Chondrocyte (in vitro differentiated cells): Measurements from ENCODE around the gene SAMSN1. TPM values are rescaled to one million over a fixed set of nuclear protein-coding genes. Genes with fewer than 3 reads are reported as not detected.
"Not testable (repeated sequence)": the region's sequence is repeated elsewhere in the genome, so short reads cannot be mapped to it uniquely, and the experiment has no call there.

Experiments
- DNase-seq: peaks from one replicate; pipeline ENCODE4 v3.0.0; 2021; ENCODE audit warnings: mixed read lengths, low spot score
- H3K27ac Mint-ChIP-seq: one replicate; pipeline ENCODE4 v1.8.0; 2021; ENCODE audit warnings: mild to moderate bottlenecking, moderate library complexity, mixed read lengths; ENCODE audit not compliant: unreplicated experiment
- H3K27me3 Mint-ChIP-seq: 2 replicates; pipeline ENCODE4 v1.8.0; 2021; ENCODE audit warnings: low read depth, mixed read lengths
- H3K36me3 Mint-ChIP-seq: 2 replicates; pipeline ENCODE4 v1.8.0; 2021; ENCODE audit warnings: low read depth, mixed read lengths
- H3K4me1 Mint-ChIP-seq: 2 replicates; pipeline ENCODE4 v1.8.0; 2021; ENCODE audit warnings: low read depth, mild to moderate bottlenecking, mixed read lengths
- H3K4me3 Mint-ChIP-seq: one replicate; pipeline ENCODE4 v1.8.0; 2021; ENCODE audit warnings: mild to moderate bottlenecking, moderate library complexity, mixed read lengths; ENCODE audit not compliant: unreplicated experiment
- H3K9me3 Mint-ChIP-seq: 2 replicates; pipeline ENCODE4 v1.8.0; 2021; ENCODE audit warnings: low read depth, mixed read lengths
- total RNA-seq: library from RNA; stranded (reverse); gene quantifications from 3 replicates; pipeline ENCODE4 v1.2.1, GENCODE V29; 2021
- TF ChIP-seq, protein P1 (sequence below): fragments of 200-600 bp; sonication (generic); IDR thresholded peaks from 2 replicates; pipeline ENCODE4 v1.5.0; 2021; ENCODE audit warnings: antibody characterized with exemption, mild to moderate bottlenecking, moderate library complexity

The SAMSN1 gene
- total RNA-seq, 1 donor from 2014 or later: not detected

DNA sequence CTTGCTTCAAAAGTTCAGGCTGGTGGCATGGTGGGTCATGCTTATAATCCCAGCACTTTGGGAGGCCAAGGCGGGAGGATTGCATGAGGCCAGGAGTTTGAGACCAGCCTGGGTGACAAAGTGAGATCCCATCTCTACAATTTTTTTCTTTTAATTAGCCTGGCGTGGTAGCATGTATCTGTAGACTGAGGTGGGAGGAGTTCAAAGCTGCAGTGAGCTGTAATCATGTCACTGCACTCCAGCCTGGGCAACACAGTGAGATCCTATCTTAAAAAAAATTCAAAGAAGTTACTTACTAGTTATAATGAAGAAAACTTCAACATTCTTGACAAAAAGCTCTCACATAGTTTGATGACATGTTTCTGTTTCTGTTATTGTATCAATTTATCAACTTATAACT, 45.2 kb downstream of the SAMSN1 start:
- TF ChIP-seq, protein P1, sequence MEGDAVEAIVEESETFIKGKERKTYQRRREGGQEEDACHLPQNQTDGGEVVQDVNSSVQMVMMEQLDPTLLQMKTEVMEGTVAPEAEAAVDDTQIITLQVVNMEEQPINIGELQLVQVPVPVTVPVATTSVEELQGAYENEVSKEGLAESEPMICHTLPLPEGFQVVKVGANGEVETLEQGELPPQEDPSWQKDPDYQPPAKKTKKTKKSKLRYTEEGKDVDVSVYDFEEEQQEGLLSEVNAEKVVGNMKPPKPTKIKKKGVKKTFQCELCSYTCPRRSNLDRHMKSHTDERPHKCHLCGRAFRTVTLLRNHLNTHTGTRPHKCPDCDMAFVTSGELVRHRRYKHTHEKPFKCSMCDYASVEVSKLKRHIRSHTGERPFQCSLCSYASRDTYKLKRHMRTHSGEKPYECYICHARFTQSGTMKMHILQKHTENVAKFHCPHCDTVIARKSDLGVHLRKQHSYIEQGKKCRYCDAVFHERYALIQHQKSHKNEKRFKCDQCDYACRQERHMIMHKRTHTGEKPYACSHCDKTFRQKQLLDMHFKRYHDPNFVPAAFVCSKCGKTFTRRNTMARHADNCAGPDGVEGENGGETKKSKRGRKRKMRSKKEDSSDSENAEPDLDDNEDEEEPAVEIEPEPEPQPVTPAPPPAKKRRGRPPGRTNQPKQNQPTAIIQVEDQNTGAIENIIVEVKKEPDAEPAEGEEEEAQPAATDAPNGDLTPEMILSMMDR: no peak
- DNase-seq: no peak
- H3K4me3 Mint-ChIP-seq: no peak overlapping the region
- no peaks in the 10 kb centered on the region for H3K36me3 Mint-ChIP-seq
- no peaks in the 10 kb centered on the region for H3K27me3 Mint-ChIP-seq
- H3K9me3 Mint-ChIP-seq: peaks cover 9% of the 10 kb centered on the region
- no peaks in the 10 kb centered on the region for H3K4me1 Mint-ChIP-seq
- no peak overlapping the region for H3K27ac Mint-ChIP-seq

DNA sequence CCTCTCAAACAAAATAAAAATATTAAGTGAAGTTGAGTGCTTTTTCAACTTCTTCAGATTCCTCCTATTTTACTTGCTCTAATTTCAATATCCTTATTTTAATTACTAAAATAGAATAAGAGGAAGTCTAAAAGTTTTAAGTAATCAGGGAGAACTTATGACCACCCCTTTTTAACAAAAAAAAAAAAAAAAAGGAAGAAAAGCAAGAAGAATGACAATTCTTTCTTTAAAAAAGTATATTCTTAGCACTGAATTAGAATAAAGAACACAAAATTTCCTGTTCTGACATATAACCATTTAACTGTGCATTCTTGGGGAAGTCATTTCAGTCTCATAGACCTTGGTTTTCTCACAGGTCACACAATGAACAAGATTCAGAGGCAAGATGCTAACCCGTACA, 46.8 kb downstream of the SAMSN1 start:
- H3K27ac Mint-ChIP-seq: no peak overlapping the region
- no peaks in the 10 kb centered on the region for H3K27me3 Mint-ChIP-seq
- H3K4me1 Mint-ChIP-seq: no peaks in the 10 kb centered on the region
- no peaks in the 10 kb centered on the region for H3K36me3 Mint-ChIP-seq
- TF ChIP-seq, protein P1: no peak
- DNase-seq: no peak
- no peak overlapping the region for H3K4me3 Mint-ChIP-seq
- peaks cover 5% of the 10 kb centered on the region for H3K9me3 Mint-ChIP-seq

DNA sequence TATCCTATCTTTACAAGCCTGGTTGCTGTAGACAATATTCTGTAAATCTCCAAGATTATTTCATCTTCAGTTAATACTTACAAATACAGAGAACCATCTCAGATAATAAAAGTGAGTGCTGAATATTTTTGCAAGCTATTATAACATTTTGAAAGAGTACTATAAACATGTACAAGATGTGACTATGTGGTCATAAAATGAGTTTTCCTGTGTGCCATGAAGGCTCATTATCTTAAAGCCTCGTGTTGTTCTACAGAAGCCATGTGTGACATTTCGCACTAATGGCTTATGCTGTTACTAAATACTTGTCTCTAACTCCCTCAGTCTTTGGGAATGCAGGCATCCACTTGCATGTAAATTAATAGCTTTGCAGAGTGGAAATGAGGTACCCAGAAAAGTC, 48.3 kb downstream of the SAMSN1 start:
- no peaks in the 10 kb centered on the region for H3K4me1 Mint-ChIP-seq
- H3K9me3 Mint-ChIP-seq: peaks cover 3% of the 10 kb centered on the region
- H3K36me3 Mint-ChIP-seq: no peaks in the 10 kb centered on the region
- no peak overlapping the region for H3K4me3 Mint-ChIP-seq
- TF ChIP-seq, protein P1: no peak
- no peaks in the 10 kb centered on the region for H3K27me3 Mint-ChIP-seq
- no peak for DNase-seq
- H3K27ac Mint-ChIP-seq: no peak overlapping the region

DNA sequence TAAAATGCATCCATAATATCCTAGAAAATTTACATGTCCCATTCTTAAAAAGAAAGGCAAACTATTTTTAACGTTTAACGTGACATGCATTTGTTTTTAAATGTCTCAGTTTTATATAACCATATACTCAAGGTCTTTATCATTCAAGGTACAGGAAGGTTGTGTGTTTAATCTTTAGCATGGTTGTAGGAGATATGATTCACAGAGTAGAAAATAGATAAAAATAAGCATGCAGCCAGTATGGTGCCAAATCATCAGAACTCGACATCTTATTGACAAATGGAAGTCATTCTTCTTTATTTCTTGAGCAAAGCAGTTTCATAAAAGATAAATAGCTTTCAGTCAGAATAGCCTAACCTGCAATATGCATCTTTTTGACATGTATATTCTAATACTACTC, 51.0 kb downstream of the SAMSN1 start:
- TF ChIP-seq, protein P1: no peak
- no peaks in the 10 kb centered on the region for H3K4me1 Mint-ChIP-seq
- no peak for DNase-seq
- no peak overlapping the region for H3K27ac Mint-ChIP-seq
- no peak overlapping the region for H3K4me3 Mint-ChIP-seq
- H3K9me3 Mint-ChIP-seq: peaks cover 3% of the 10 kb centered on the region
- no peaks in the 10 kb centered on the region for H3K27me3 Mint-ChIP-seq
- H3K36me3 Mint-ChIP-seq: no peaks in the 10 kb centered on the region

DNA sequence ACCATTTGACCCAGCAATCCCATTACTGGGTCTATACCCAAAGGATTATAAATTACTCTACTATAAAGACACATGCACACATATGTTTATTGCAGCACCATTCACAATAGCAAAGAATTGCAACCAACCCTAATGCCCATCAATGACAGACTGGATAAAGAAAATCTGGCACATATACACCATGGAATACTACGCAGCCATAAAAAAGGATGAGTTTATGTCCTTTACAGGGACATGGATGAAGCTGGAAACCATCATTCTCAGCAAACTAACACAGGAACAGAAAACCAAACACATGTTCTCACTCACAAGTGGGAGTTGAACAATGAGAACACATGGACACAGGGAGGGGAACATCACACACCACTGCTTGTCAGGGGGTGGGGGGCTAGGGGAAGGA, 51.9 kb downstream of the SAMSN1 start:
- not testable (repeated sequence) for H3K36me3 Mint-ChIP-seq, DNase-seq, H3K27ac Mint-ChIP-seq, H3K27me3 Mint-ChIP-seq, H3K4me3 Mint-ChIP-seq, H3K4me1 Mint-ChIP-seq, H3K9me3 Mint-ChIP-seq

DNA sequence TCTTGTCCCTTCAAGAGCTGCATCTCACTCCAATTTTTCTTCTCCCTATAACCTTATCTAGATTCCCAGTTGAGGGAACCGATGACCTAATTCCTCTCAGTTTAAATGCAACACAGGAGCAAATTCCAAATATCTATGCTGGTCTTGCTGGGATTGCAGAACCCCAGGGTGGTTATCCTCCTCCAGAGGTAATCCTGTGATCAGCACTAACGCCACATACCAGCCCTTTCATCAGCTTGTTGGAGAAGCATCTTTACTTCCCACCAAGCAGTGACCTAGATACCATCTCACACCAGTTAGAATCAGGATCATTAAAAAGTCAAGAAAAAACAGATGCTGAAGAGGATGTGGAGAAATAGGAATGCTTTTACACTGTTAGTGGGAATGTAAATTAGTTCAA, 52.4 kb downstream of the SAMSN1 start:
- Mint-ChIP-seq H3K27me3 (no peaks in the 10 kb centered on the region), H3K9me3 (peaks cover 3% of the 10 kb centered on the region), H3K4me1 (no peaks in the 10 kb centered on the region), H3K27ac (no peak overlapping the region), H3K4me3 (no peak overlapping the region), H3K36me3 (no peaks in the 10 kb centered on the region)
- DNase-seq: no peak
- TF ChIP-seq, protein P1: no peak
